Naive thymus-derived CD4-positive, alpha-beta T cell (primary cell): ENCODE measurements around the gene GIMD1. TPM values are rescaled to one million over a fixed set of nuclear protein-coding genes. Genes with fewer than 3 reads are reported as not detected.

ENCODE experiments used
- ATAC-seq: fragments of 150-1000 bp; cut with Tn5 transposase; 2 replicates; pipeline ENCODE4 v1.10.0; 2021; ENCODE audit warnings: mild to moderate bottlenecking, moderate library complexity
- CTCF ChIA-PET: fragments of 350-600 bp; sonication (Branson Sonifier 250); formaldehyde crosslinking; loops from one replicate; lab custom pipeline; 2021; ENCODE audit warnings: antibody characterized with exemption; lab: Charles Lee
- POLR2A ChIA-PET: fragments of 350-600 bp; sonication (Branson Sonifier 250); formaldehyde crosslinking; loops from one replicate; lab custom pipeline; 2021; ENCODE audit warnings: antibody characterized with exemption, inconsistent platforms; lab: Charles Lee
- DNase-seq, 9 donors: peaks; one replicate each; pipeline versions ENCODE4 v3.0.0 to v3.0.0-alpha.2; 2020 to 2022; ENCODE audit warnings: mixed read lengths in 1 of 9
- H3K27ac ChIP-seq: one replicate; pipeline ENCODE4 v1.7.0; 2013; ENCODE audit warnings: mild to moderate bottlenecking, low read depth, low read length, moderate library complexity
- H3K27me3 ChIP-seq, 2 donors: one replicate each; pipeline ENCODE4 v1.7.0; 2013; ENCODE audit warnings: low read length in 2 of 2, mild to moderate bottlenecking in 2 of 2, moderate library complexity in 2 of 2; ENCODE audit not compliant: control insufficient read depth in 2 of 2, insufficient read depth in 2 of 2
- H3K36me3 ChIP-seq, 3 experiments: 1 replicate in 2 of 3; 2 replicates in 1 of 3; pipeline ENCODE4 v1.7.0; 2013; ENCODE audit warnings: low read length in 3 of 3, mild to moderate bottlenecking in 3 of 3, moderate library complexity in 1 of 3; ENCODE audit not compliant: insufficient read depth in 3 of 3, control insufficient read depth in 2 of 3
- H3K4me1 ChIP-seq, 2 donors: one replicate each; pipeline ENCODE4 v1.7.0; 2013; ENCODE audit warnings: low read length in 2 of 2, mild to moderate bottlenecking in 2 of 2, moderate library complexity in 1 of 2; ENCODE audit not compliant: control insufficient read depth in 2 of 2, insufficient read depth in 2 of 2
- H3K4me3 ChIP-seq: 2 replicates; pipeline ENCODE4 v1.7.0; 2013; ENCODE audit warnings: mild to moderate bottlenecking, low read length
- H3K9me3 ChIP-seq, 3 experiments: 1 replicate in 2 of 3; 2 replicates in 1 of 3; pipeline ENCODE4 v1.7.0; 2013; ENCODE audit warnings: low read length in 3 of 3; ENCODE audit not compliant: control insufficient read depth in 2 of 3
- H3K27ac Mint-ChIP-seq, 9 donors: one replicate each; pipeline ENCODE4 v1.8.0; 2020 to 2022; ENCODE audit warnings: mixed read lengths in 9 of 9, mild to moderate bottlenecking in 8 of 9, moderate library complexity in 5 of 9, inconsistent platforms in 2 of 9
- H3K27me3 Mint-ChIP-seq, 5 donors: one replicate each; pipeline ENCODE4 v1.8.0; 2021 to 2022; ENCODE audit warnings: mixed read lengths in 5 of 5, mild to moderate bottlenecking in 1 of 5
- H3K36me3 Mint-ChIP-seq, 5 donors: one replicate each; pipeline ENCODE4 v1.8.0; 2020 to 2022; ENCODE audit warnings: mixed read lengths in 5 of 5, mild to moderate bottlenecking in 3 of 5, inconsistent platforms in 1 of 5
- H3K4me1 Mint-ChIP-seq, 7 donors: one replicate each; pipeline ENCODE4 v1.8.0; 2020 to 2022; ENCODE audit warnings: mixed read lengths in 7 of 7, mild to moderate bottlenecking in 3 of 7, inconsistent platforms in 1 of 7
- H3K4me3 Mint-ChIP-seq, 10 donors: one replicate each; pipeline ENCODE4 v1.8.0; 2020 to 2022; ENCODE audit warnings: mild to moderate bottlenecking in 10 of 10, mixed read lengths in 10 of 10, moderate library complexity in 6 of 10, inconsistent platforms in 2 of 10
- H3K9me3 Mint-ChIP-seq, 11 donors: one replicate each; pipeline ENCODE4 v1.8.0; 2020 to 2022; ENCODE audit warnings: mixed read lengths in 11 of 11, mild to moderate bottlenecking in 4 of 11, inconsistent platforms in 1 of 11, moderate library complexity in 1 of 11
- intact Hi-C, 2 donors: fragments of 100-400 bp; cut with micrococcal nuclease; formaldehyde crosslinking; loops; one replicate each; pipeline ENCODE4 v1.15.1; 2023
- polyA plus RNA-seq, 2 donors: library from polyadenylated mRNA; unstranded; fragments of 300-500 nt; fragmentation: Illumina TruSeq; gene quantifications; one replicate each; pipeline ENCODE4 v1.2.3, GENCODE V29; 2021
- total RNA-seq, 6 experiments: library from RNA in 5 of 6; stranded (reverse) in 5 of 6; gene quantifications; 1 replicate in 5 of 6; 2 replicates in 1 of 6; pipeline ENCODE4 v1.2.3 and lab custom pipeline; 2021 to 2026

Gene GIMD1
- total and polyA plus RNA-seq, 7 experiments from 2014 or later = not detected

DNA sequence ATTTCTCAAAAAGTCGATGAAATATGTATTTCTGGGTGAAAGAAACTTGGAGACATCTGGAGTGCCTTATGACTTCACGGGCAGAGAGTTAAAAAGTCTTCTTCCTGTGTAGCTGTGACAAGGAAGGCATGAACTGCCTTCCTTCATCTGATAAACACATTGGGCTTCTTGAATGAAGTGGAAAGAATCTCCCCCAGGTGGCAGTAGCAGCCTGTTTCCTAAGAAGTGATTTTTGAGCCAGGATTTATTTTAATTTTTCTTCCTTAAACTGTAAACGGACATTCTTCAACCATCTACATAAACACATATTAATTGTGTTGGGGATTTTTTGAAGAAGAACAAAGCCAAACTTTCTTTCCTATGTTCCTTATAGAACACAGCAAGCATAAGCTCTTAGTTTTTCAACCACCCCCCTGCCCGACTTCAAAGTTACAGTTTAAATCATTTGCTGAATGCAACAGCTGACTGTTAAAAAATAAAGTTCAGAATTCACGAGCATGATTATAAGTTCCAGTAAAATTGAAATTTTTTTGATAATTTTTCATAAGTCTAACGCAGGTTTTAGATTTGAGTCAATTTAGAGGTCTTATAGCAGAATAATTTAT lies 980 bp upstream of the GIMD1 start:
- Mint-ChIP-seq H3K9me3 (no peaks in the 10 kb centered on the region), H3K27me3 (peaks cover 19 to 31% (median 24%) of the 10 kb centered on the region in 5 donors), H3K36me3 (no peaks in the 10 kb centered on the region), H3K4me3 (no peak overlapping the region), H3K27ac (no peak overlapping the region), H3K4me1 (peaks cover 0 to 5% (median 0%) of the 10 kb centered on the region in 7 donors)
- no peaks in the 10 kb centered on the region for H3K36me3 ChIP-seq
- H3K27me3 ChIP-seq = no peaks in the 10 kb centered on the region
- ChIA-PET POLR2A (no interaction called here), CTCF (interaction anchor here (1.2 kb wide), 1 partner anchor 1367 kb away, joined by 5 read pairs; no protein-coding TSS in a partner anchor)
- H3K4me3 ChIP-seq = no peak overlapping the region
- intact Hi-C loops = loop anchor here (1.0 to 2.0 kb wide), 3 partner anchors 133 to 1543 kb away; no protein-coding TSS in a partner anchor
- DNase-seq = peak in 5 of 9 donors; percentile 1 to 28 (median 1)
- no peaks in the 10 kb centered on the region for H3K9me3 ChIP-seq
- ATAC-seq = peak; percentile 60
- H3K4me1 ChIP-seq = no peaks in the 10 kb centered on the region
- H3K27ac ChIP-seq = no peak overlapping the region

DNA sequence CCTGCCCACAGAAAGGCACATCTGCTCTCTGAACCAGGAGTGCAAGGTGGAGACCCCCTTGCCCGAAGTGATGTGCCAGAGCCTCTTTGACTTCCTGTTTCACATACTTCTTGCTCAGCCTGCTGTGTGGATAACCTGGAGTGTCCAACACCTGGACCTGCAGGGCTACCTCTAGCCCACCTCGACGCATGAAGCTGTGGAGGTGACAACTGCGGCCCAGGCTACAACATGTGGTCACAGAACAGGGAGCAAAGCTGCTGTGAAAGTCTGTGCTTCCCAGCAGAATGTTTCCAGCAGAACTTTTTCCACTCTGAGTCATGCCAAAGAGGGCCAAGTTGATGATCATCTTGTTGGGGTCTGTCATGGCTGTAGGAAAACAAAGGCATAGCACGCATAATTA lies 1.5 kb downstream of the GIMD1 start:
- Mint-ChIP-seq H3K36me3 (no peaks in the 10 kb centered on the region), H3K4me1 (peaks cover 0 to 5% (median 0%) of the 10 kb centered on the region in 7 donors), H3K4me3 (no peak overlapping the region), H3K27me3 (peaks cover 8 to 34% (median 21%) of the 10 kb centered on the region in 5 donors), H3K27ac (no peak overlapping the region), H3K9me3 (no peaks in the 10 kb centered on the region)
- DNase-seq = no peak
- H3K4me3 ChIP-seq = no peak overlapping the region
- intact Hi-C loops = no loop called here
- no peaks in the 10 kb centered on the region for H3K36me3 ChIP-seq
- no peak for ATAC-seq
- ChIA-PET POLR2A (no interaction called here), CTCF (no interaction called here)
- no peaks in the 10 kb centered on the region for H3K27me3 ChIP-seq
- no peaks in the 10 kb centered on the region for H3K9me3 ChIP-seq
- no peaks in the 10 kb centered on the region for H3K4me1 ChIP-seq
- no peak overlapping the region for H3K27ac ChIP-seq

DNA sequence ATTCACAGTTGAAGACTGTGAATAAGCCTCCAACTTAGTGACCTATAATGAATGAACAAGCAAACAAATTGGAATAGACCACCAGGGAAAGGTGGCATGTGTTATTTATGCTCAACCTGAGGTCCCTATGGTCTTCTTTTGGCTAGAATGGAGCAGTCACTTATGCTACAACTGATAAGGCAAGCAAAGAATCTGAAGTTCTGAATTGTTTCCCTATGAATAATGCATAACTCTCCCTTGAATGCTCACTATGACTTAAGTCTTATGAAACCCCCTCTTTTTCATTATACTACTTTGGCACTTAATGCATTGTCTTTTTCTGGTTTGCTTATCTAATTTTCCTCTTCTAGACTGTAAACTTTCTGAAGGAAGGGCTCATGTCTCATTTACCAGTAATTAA lies 2.6 kb downstream of the GIMD1 start:
- H3K9me3 Mint-ChIP-seq = no peaks in the 10 kb centered on the region
- intact Hi-C loops = no loop called here
- no peaks in the 10 kb centered on the region for H3K36me3 ChIP-seq
- H3K27ac ChIP-seq = no peak overlapping the region
- ATAC-seq = no peak
- H3K27ac Mint-ChIP-seq = no peak overlapping the region
- no peak overlapping the region for H3K4me3 ChIP-seq
- no peak for DNase-seq
- peaks cover 8 to 31% (median 20%) of the 10 kb centered on the region in 5 donors for H3K27me3 Mint-ChIP-seq
- H3K9me3 ChIP-seq = no peaks in the 10 kb centered on the region
- H3K4me1 ChIP-seq = no peaks in the 10 kb centered on the region
- H3K4me3 Mint-ChIP-seq = no peak overlapping the region
- H3K27me3 ChIP-seq = no peaks in the 10 kb centered on the region
- H3K4me1 Mint-ChIP-seq = peaks cover 0 to 5% (median 0%) of the 10 kb centered on the region in 7 donors
- ChIA-PET POLR2A (no interaction called here), CTCF (no interaction called here)
- H3K36me3 Mint-ChIP-seq = no peaks in the 10 kb centered on the region

DNA sequence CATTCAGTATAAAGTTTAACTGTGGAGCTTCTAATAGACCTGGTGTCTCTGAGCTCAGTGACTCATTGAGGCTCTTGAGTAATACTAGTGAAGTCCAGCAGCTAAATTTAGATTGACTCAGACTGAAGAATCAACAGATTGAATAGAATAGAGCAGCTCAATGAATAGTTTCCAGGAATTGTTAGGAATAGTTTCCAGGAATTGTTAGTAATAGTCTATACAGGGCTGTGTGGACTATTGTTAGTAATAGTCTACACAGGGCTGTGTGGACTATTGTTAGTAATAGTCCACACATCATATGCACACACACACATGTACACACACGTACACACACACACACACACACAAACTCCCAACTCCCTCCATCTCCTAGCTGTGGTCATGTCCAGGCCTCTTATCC lies 3.0 kb downstream of the GIMD1 start:
- CTCF ChIA-PET = no interaction called here
- POLR2A ChIA-PET = no interaction called here
- Mint-ChIP-seq H3K36me3 (no peaks in the 10 kb centered on the region), H3K27me3 (peaks cover 8 to 33% (median 22%) of the 10 kb centered on the region in 5 donors), H3K4me1 (peaks cover 0 to 5% (median 0%) of the 10 kb centered on the region in 7 donors), H3K4me3 (no peak overlapping the region), H3K27ac (no peak overlapping the region), H3K9me3 (no peaks in the 10 kb centered on the region)
- no peaks in the 10 kb centered on the region for H3K9me3 ChIP-seq
- no peak overlapping the region for H3K27ac ChIP-seq
- ATAC-seq = peak; percentile 26
- no peak for DNase-seq
- H3K27me3 ChIP-seq = no peaks in the 10 kb centered on the region
- intact Hi-C loops = no loop called here
- no peaks in the 10 kb centered on the region for H3K4me1 ChIP-seq
- H3K36me3 ChIP-seq = no peaks in the 10 kb centered on the region
- no peak overlapping the region for H3K4me3 ChIP-seq

DNA sequence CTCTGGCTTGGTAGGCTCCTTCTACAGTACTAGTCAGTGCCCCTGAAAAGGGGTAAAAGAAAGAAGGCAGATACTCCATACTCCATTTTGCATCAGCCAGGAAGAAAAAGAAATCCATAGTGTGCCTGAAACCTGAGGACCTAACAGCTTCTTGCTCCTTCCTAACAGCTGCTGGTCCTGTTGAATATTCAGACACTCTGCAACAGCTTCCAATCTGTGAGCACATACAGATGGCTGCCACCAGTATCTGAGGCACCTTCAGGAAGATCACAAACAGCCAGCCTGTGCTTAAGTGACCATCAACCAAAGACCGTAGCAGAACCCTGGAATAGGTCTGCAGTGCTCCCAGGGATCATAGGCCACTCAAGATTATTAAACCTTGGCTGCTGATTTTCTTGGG lies 4.3 kb downstream of the GIMD1 start:
- no peak overlapping the region for H3K27ac ChIP-seq
- Mint-ChIP-seq H3K27ac (no peak overlapping the region), H3K27me3 (peaks cover 2 to 26% (median 19%) of the 10 kb centered on the region in 5 donors), H3K36me3 (no peaks in the 10 kb centered on the region), H3K4me3 (no peak overlapping the region), H3K4me1 (peaks cover 0 to 2% (median 0%) of the 10 kb centered on the region in 7 donors), H3K9me3 (peaks cover 0 to 1% (median 0%) of the 10 kb centered on the region in 11 donors)
- intact Hi-C loops = no loop called here
- DNase-seq = no peak
- H3K4me1 ChIP-seq = no peaks in the 10 kb centered on the region
- H3K36me3 ChIP-seq = no peaks in the 10 kb centered on the region
- no peaks in the 10 kb centered on the region for H3K9me3 ChIP-seq
- H3K27me3 ChIP-seq = no peaks in the 10 kb centered on the region
- no peak overlapping the region for H3K4me3 ChIP-seq
- POLR2A ChIA-PET = no interaction called here
- ATAC-seq = no peak
- CTCF ChIA-PET = no interaction called here

DNA sequence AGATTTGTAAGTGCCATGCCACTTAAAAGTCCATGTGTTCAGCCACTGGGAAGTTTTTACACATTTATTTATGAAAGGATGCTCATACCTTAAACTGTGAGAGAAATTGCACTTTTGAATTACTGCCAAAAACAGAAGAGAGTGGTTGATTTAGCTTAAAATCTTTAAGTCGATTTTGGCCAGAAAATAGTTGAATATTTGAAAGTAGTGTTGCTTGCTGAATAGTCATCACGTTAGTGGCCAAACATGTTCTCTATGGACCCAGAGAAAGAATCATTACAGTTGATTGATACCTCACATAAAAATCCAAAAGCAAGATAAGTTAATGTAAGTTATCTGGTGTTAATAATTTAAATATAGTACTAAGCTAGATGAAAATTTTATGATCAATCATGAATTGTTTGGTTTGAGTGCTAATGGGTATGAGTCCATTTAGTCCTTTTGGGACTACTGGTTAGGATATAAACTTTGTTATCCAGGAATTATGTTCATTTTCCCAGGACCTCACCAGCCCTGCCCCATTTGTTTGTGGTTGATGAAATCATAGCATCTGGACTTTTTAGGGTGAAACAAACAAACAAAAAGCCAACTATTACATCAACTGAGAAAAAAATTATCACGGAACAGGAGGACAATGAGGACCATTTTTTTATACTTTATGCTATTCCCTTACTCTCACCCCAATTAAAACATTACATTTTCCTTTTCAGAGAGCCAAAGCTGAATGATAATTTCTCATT lies 6.3 kb downstream of the GIMD1 start:
- no peak overlapping the region for H3K27ac Mint-ChIP-seq
- no peaks in the 10 kb centered on the region for H3K36me3 ChIP-seq
- no peaks in the 10 kb centered on the region for H3K4me1 Mint-ChIP-seq
- no peak overlapping the region for H3K27ac ChIP-seq
- peaks cover 0 to 1% (median 0%) of the 10 kb centered on the region in 11 donors for H3K9me3 Mint-ChIP-seq
- intact Hi-C loops = no loop called here
- no peaks in the 10 kb centered on the region for H3K36me3 Mint-ChIP-seq
- CTCF ChIA-PET = no interaction called here
- no peak for DNase-seq
- no peaks in the 10 kb centered on the region for H3K4me1 ChIP-seq
- ATAC-seq = no peak
- no peak overlapping the region for H3K4me3 ChIP-seq
- H3K4me3 Mint-ChIP-seq = no peak overlapping the region
- H3K27me3 Mint-ChIP-seq = peaks cover 1 to 21% (median 14%) of the 10 kb centered on the region in 5 donors
- H3K9me3 ChIP-seq = no peaks in the 10 kb centered on the region
- H3K27me3 ChIP-seq = no peaks in the 10 kb centered on the region
- POLR2A ChIA-PET = no interaction called here
